Activated CD4-positive, alpha-beta T cell treated with anti-CD3 and anti-CD28 coated beads, Interleukin-2, amount 10 ng/mL, durations not matched to agents 24 days and 14 days (primary cell): Measurements from ENCODE around the gene TMEM167A. TPM values are rescaled to one million over a fixed set of nuclear protein-coding genes. Genes with fewer than 3 reads are reported as not detected.

Experiments used
- DNase-seq: peaks from one replicate; pipeline ENCODE4 v3.0.0; 2022
- H3K27ac Mint-ChIP-seq: one replicate; pipeline ENCODE4 v1.8.0; 2022; ENCODE audit warnings: mild to moderate bottlenecking, mixed read lengths
- H3K27me3 Mint-ChIP-seq: one replicate; pipeline ENCODE4 v1.8.0; 2022; ENCODE audit warnings: mixed read lengths
- H3K36me3 Mint-ChIP-seq: one replicate; pipeline ENCODE4 v1.8.0; 2022; ENCODE audit warnings: low read depth, mild to moderate bottlenecking, mixed read lengths
- H3K4me1 Mint-ChIP-seq: one replicate; pipeline ENCODE4 v1.8.0; 2021; ENCODE audit warnings: mixed read lengths
- H3K4me3 Mint-ChIP-seq: one replicate; pipeline ENCODE4 v1.8.0; 2022; ENCODE audit warnings: mild to moderate bottlenecking, moderate library complexity, mixed read lengths
- H3K9me3 Mint-ChIP-seq: one replicate; pipeline ENCODE4 v1.8.0; 2021; ENCODE audit warnings: mixed read lengths
- intact Hi-C: fragments of 100-400 bp; cut with micrococcal nuclease; formaldehyde crosslinking; loops from one replicate; pipeline ENCODE4 v1.15.1; 2023
- total RNA-seq: library from RNA; stranded (reverse); gene quantifications from 2 replicates; pipeline ENCODE4 v1.2.3, GENCODE V29; 2022

TMEM167A gene
- total RNA-seq, 1 donor from 2014 or later, result 87.4 TPM

- Mint-ChIP-seq H3K36me3 (no peaks in the 10 kb centered on the region), H3K4me3 (no peak overlapping the region), H3K27ac (no peak overlapping the region), H3K4me1 (no peaks in the 10 kb centered on the region), H3K27me3 (no peaks in the 10 kb centered on the region), H3K9me3 (no peaks in the 10 kb centered on the region)
- intact Hi-C loops, result no loop called here
- no peak for DNase-seq
Observed at GRCh38 chr5:83006683-83007283, 70.4 kb downstream of the TMEM167A start.

- Mint-ChIP-seq H3K27me3 (no peaks in the 10 kb centered on the region), H3K9me3 (no peaks in the 10 kb centered on the region), H3K27ac (no peak overlapping the region), H3K4me1 (no peaks in the 10 kb centered on the region), H3K36me3 (no peaks in the 10 kb centered on the region), H3K4me3 (no peak overlapping the region)
- no peak for DNase-seq
- intact Hi-C loops, result no loop called here
Observed at GRCh38 chr5:83003791-83004190, 73.4 kb downstream of the TMEM167A start.

Other genes with a start within 250 kb of the TMEM167A start
- 11.4 and 11.6 TPM in 2 replicates for gene XRCC4, start 153 bp upstream of the TMEM167A start, total RNA-seq